ENCODE results near the gene VPS52.

VPS52 gene

DNA sequence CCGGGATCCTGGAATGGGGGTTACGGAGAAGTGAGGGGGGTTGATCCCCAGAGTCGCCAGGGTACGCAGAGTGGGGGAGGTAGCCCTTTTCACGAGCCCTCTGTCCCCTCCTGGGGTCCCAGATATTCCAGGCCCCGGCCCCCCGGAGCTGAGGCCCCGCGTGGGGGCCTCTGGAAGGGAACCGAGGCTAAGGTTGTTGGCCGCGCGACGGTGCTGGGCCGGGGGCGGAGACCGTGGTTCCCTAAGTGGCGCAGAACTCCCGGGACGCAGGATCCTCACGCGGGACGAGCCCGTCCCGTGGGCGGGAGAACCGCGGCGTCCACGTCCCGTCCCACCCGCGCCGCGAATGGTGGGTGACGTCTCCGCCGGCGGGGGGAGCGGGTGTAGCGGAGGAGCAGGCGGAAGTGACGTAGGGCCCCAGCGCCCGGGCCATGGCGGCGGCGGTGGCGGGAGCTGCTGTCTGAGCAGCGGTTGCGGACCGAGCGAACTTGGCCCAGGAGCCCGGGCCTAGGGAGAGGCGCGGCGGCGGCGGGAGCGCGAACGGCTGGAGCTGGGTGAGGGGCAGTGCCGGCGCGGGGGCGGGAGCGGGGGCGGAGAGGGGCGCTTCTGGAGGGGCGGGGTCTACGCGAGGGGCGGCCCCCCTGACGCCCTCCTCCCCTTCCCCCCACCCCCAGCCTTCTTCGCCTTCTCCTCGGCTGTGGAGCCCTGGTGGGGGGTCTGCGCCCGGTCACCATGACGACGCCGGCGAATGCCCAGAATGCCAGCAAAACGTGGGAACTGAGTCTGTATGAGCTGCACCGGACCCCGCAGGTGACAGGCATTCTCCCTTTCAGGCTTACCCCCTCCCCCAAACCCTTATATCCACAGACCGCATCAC, 63.3 kb downstream of the VPS52 start, which contains the start of gene RING1:
TSS of gene RING1 (plus strand) at position 410 of the 877 bp plus-strand sequence. CDS start at position 733, 323 bp downstream.
- peak; percentile 83 for DNase-seq

- no peak for DNase-seq
Measured at GRCh38 chr6:33207552-33208090, 64.1 kb downstream of the VPS52 start.

DNA sequence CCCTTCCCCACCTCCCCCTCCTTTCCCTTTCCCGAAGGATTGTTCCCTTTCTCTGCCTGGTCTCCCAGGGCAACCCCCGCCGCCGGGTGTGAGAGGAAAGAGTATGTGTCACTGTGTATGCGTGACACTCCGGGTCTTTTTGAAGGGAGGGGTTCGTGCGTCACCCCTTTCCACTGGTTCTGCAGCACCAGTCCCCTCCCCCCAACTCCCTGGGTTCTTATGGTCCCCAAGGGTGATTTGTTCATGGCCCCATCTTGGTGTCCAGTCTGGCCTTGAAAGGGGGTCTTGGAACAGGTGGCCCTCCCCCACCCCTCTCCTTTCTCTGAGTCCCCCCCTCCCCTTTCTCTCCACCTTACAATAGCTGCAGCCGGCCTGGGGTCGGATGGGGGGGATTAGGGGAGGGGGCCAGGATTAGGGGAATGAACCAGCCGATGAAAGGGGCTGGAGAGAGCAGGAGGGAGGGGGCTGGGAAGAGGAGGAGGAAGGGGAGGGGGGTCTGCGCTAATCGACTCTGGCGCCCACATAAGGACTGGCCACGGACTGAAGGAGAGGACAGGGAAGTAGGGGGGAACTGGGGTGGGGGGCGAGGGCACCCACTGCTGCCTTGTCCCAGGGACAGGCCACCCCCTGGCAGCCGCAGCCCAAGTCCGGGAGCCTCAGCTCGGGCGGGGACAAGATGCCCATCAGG, 64.7 kb downstream of the VPS52 start:
- no peak for DNase-seq

DNA sequence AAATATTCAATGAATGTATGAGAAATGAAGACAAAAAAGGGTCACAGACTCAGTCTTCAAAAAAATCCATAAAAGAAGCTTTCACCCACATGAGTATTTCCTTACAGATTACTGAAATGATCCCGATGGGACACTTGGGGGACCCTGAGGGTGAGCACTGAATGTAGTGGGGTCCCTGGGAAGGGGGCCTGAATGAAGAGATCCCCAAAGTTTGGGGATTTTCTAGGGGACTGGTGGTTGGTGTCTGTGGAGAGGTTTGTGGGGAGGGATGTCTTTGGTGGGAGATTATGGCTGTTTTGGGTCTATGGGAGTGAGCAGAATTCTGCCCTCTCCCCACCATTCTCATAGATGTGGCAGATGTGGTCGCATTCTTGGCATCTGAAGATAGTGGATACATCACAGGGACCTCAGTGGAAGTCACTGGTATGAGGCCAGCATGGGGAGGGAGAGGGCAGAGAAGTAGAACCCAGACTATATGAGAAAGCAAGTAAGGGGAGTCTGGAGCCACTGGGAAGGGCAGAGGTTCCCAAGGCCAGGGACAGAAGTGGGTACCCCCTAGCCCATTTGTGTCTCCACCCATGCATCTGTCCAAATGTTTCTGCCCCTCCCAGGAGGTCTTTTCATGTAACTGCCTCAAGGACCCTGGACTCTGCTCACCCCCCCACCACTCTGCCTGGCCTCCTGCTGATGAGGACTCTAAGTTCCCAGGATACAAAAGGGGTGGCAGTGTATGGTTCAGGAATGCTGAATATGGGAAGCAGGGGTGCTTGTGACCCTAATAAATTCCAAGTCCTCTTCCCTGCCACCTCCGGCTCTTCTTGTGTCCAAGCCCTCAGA, 65.4 kb downstream of the VPS52 start:
- no peak for DNase-seq

DNA sequence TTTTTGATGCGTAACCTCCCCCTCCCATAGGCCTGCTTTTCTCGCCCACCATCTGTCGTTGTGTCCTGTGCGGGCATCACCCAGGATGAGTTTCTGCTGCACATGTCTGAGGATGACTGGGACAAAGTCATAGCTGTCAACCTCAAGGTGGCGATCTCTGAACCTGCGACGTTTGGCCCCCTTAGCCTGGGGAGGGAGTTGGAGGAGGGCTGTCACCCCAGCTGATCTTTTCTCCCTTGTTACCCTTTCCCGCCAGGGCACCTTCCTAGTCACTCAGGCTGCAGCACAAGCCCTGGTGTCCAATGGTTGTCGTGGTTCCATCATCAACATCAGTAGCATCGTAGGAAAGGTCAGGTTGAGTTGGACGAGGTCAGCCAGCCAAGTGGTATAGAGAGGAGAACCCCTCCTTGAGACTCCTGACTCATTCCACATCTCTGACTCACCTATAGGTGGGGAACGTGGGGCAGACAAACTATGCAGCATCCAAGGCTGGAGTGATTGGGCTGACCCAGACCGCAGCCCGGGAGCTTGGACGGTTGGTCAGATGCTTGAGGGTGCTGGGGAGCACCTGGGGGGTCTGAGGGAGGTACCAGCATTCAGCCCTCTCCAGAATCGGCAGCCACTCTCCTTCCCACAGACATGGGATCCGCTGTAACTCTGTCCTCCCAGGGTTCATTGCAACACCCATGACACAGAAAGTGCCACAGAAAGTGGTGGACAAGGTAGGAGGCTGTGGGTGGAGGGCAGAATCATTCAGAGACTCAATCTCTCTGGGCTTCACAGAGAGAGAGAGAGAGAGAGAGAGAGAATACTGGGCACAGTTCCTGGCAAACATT, 66.3 kb downstream of the VPS52 start:
- no peak for DNase-seq

DNA sequence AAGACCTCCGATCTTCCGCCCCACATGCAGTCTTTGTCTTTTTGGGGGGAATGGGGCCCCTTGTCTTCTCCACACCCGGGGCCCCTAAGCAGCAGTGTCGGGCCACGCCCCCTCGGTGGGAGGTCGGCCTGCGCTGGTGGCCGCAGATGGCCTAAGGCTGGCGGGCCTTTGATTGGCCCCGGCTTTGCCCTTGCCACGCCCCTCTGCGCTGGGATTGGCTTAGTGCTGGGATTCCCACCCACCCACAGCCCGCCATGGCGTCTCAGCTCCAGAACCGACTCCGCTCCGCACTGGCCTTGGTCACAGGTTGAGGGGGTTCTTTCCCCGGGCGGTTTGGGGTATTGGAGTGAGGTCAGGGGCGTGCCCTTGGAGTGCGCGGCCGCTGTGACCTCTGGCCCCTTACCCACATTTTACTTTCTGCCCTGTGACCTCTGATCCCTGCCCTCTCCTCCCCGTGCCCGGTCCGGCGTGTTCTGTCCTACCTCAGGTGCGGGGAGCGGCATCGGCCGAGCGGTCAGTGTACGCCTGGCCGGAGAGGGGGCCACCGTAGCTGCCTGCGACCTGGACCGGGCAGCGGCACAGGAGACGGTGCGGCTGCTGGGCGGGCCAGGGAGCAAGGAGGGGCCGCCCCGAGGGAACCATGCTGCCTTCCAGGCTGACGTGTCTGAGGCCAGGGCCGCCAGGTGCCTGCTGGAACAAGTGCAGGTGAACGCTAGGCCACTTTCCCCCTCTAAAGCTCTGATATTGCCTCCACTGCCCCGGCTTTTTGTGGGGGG, 67.1 kb downstream of the VPS52 start, which contains the start of gene HSD17B8:
TSS of gene HSD17B8 (plus strand) at position 241 of the 776 bp plus-strand sequence. CDS start at position 255, 14 bp downstream.
- peak; percentile 80 for DNase-seq

DNA sequence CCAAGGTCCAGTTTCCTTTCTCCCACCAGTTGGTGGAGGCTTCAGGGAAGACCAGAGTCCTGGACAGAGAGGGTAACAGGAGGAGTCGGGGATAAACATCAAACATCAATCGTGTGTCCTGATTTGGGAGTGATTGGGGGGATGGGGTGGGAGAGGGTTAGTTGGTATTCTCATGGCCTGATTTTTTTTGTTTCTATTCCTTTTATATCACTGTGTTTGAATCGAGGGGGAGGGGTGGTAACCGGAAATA, 67.6 kb downstream of the VPS52 start:
- DNase-seq, result no peak

DNA sequence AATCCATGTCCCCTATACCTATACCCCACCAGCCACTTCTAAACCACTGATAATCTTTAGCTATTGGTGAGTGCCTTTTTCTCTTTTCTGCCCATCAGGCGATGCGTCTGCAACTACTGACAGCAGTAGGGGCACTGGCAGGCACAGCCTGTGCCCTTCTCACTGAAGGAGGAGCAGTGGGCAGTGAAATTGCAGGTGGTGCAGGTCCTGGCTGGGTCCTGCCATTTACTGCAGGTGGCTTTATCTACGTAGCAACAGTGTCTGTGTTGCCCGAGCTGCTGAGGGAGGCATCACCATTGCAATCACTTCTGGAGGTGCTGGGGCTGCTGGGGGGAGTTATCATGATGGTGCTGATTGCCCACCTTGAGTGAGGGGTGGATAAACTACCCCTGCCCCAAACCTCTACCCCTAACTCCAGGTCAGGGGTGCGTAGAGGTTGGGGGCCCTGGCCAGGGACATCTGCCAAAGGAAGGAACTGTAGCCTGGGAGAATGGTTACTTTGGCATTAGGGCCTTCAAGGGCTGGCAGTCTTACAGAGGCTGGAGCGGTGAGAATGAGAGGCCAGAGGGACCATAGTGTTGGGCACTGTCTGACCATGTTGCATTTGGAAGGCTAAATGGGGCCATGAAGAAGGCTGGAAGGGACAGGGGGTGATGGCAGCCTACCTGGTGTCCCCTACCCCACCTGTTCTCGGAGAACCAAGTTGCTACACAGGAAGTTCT, 68.1 kb downstream of the VPS52 start:
- no peak for DNase-seq

DNA sequence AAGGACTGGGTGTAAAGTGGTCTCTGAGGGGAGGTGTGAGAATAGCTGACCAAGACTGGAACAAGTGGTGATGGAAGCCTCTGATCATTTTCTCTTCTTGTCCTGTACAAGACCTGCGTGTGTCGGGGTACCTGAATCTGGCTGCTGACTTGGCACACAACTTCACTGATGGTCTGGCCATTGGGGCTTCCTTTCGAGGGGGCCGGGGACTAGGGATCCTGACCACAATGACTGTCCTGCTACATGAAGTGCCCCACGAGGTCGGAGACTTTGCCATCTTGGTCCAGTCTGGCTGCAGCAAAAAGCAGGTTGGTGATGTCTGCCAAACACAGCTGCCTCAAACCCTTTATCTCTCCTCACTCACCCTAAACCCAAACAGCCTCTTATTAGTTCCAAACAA, 68.9 kb downstream of the VPS52 start:
- no peak for DNase-seq

GRCh38 chr6:33201935-33202334, 69.7 kb downstream of the VPS52 start:
- DNase-seq, result no peak

DNA sequence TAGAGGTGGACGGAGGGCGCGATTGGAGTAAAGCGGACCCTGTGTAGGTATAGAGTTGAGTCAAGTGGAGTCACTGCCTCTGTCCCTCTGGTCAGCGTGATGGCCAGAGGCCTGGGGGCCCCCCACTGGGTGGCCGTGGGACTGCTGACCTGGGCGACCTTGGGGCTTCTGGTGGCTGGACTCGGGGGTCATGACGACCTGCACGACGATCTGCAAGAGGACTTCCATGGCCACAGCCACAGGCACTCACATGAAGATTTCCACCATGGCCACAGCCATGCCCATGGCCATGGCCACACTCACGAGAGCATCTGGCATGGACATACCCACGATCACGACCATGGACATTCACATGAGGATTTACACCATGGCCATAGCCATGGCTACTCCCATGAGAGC, 70.5 kb downstream of the VPS52 start:
- no peak for DNase-seq

All from activated CD4-positive, alpha-beta T cell treated with anti-CD3 and anti-CD28 coated beads for 1 hour (primary cell).